GM10248 (cell line): ENCODE data around the gene NDUFS2.

Experiments used
- CTCF ChIA-PET: fragments of 300-600 bp; sonication (Branson Sonifier 250); formaldehyde crosslinking; extraction: SDS; loops from one replicate; lab custom pipeline; 2021; ENCODE audit warnings: antibody characterized with exemption; lab: Yijun Ruan, JAX
- POLR2A ChIA-PET: fragments of 350-650 bp; sonication (Branson Sonifier 250); formaldehyde crosslinking; extraction: SDS; loops from one replicate; lab custom pipeline; 2020; ENCODE audit warnings: antibody characterized with exemption; lab: Yijun Ruan, JAX
- DNase-seq: peaks from one replicate; pipeline ENCODE4 v3.0.0; 2012; ENCODE audit errors: extremely low spot score
- TF ChIP-seq, protein P1 (sequence below): IDR thresholded peaks from 2 replicates; pipeline ENCODE4 v1.5.1; 2012; ENCODE audit warnings: mild to moderate bottlenecking, low read depth; ENCODE audit errors: extremely low read depth, missing control alignments, control extremely low read depth

The NDUFS2 gene

DNA sequence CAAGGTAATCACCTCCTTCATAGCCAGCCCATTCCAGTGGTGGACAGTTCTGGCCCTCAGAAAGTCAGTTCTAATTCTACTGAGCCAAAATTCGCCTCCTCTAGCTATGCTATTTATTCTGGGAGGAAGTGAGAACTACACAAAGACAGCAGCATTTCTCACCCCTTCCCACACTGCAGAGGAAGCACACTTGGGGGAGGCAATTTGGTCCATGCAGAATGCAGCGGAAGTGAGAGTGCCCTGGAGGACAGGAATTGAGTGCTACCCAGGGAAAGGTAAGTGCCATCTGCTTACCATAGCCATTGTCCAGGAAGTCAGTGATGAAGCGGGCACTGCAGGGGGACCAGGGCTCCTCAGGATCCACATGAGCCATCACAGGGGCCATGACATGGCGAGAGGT, 7.0 kb upstream of the NDUFS2 start:
- CTCF ChIA-PET, result interaction anchor here (1.2 to 6.2 kb wide), 7 partner anchors 9 to 186 kb away, joined by 3 to 65 read pairs (median 8); partner anchors contain the start of genes PPOX and TOMM40L

DNA sequence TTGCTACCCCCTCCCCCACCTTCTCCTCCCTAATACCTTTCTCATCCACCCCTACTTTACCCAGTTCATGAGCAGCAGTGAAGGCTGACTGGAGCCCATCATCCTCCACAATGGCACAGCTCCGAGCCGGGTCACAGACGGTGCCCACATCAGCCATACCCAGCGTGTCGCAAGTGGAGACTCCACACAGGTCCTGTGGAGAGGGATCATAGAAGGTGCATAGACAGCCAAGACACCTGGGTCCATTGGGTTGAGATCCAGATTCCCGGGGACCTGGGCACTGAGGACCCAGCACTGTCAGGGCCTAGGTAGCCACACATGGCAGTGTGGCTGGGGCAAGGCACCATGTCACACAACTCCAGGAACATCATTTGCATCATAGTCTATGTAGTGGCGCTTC, 6.1 kb upstream of the NDUFS2 start:
- DNase-seq, result no peak
- CTCF ChIA-PET, result interaction anchor here (3.9 to 6.2 kb wide), 2 partner anchors 15 to 186 kb away, joined by 15 to 65 read pairs; no protein-coding TSS in a partner anchor
- TF ChIP-seq, protein P1, sequence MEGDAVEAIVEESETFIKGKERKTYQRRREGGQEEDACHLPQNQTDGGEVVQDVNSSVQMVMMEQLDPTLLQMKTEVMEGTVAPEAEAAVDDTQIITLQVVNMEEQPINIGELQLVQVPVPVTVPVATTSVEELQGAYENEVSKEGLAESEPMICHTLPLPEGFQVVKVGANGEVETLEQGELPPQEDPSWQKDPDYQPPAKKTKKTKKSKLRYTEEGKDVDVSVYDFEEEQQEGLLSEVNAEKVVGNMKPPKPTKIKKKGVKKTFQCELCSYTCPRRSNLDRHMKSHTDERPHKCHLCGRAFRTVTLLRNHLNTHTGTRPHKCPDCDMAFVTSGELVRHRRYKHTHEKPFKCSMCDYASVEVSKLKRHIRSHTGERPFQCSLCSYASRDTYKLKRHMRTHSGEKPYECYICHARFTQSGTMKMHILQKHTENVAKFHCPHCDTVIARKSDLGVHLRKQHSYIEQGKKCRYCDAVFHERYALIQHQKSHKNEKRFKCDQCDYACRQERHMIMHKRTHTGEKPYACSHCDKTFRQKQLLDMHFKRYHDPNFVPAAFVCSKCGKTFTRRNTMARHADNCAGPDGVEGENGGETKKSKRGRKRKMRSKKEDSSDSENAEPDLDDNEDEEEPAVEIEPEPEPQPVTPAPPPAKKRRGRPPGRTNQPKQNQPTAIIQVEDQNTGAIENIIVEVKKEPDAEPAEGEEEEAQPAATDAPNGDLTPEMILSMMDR, result no peak
- POLR2A ChIA-PET, result no interaction called here

More for the DNA sequence above, 7.0 kb upstream of the NDUFS2 start:
- POLR2A ChIA-PET, result no interaction called here
- DNase-seq, result no peak
- TF ChIP-seq, protein P1, result no peak

DNA sequence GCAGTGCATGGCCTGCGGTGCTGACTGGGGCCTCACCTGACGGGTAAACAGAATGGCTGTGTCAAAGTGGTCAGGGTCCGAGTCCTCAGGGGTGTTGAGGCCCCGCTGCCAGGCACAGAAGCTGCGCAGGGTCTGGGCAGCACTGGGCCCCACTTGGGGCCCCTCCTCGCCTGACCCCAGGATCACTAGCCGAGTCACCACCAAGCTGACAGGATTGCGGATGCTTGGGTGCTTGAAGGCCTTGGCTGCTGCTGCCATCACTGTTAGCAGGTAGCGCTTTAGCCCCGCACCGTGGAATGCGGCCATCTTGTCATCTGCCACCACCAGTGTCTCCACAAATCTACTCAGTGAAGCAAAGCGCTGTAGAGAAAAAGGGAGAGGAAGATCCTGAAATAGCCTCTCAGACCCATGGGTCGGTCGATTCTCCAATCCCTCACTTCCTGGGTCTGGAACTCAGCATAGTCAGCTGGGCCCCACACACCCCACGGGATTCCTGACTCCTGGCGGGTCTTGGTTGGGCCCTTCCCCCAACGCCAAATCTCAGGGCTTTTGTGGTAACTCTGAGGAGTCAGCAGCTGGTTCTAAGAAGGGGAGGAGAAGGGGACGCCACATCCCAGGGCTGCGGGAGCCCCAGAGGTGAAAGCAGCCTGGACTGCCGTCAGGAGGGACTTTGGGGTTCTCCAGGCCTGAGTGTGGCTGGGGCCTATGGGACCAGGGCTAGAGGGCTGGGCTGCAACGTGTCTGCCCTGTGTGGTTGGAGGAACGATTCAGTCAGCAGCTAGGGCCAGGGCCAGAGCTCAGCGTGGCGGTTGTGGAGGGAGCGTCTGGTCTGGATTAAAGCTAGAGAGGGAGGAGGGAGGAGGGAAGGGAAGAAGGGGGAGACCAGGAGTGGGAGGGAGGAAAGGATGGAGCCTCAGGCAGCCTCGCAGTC, 5.4 kb upstream of the NDUFS2 start:
- POLR2A ChIA-PET, result no interaction called here
- DNase-seq, result no peak
- CTCF ChIA-PET, result interaction anchor here (2.1 to 3.9 kb wide), 2 partner anchors 30 to 185 kb away, joined by 6 to 15 read pairs; no protein-coding TSS in a partner anchor
- TF ChIP-seq, protein P1, result no peak

DNA sequence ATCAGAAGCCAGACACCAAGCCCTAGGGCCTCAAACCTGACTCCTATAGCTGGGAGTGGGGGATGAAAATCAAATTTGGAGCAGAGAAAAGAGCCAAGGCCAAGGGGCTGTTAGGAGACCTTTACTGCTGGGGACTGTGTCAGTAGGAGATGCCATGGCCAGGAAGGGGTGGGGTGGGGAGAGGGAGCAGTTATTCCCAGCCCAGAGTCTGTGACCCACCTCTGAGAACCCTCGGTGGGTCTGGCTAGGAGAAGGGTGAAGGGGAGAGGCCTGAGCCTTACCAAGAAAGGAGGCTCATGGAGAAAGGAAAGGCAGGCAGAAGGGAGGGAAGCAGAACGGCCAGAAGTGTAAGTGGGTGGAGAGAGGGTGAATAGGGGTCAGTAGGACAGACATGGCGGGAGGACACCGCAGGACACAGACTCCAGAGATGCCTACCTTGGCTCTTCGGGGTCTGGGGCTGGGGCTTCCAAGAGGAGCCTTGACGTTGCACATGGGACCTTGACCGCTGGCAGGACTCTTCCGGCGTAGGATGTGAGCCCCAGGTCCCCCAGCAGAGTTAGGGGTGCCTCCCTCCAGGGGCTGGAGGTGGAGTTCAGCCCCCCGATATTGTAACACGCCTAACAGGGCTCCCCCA, 4.5 kb upstream of the NDUFS2 start:
- TF ChIP-seq, protein P1, result no peak
- POLR2A ChIA-PET, result interaction anchor here (0.5 kb wide), 1 partner anchor 19 kb away, joined by 3 read pairs; no protein-coding TSS in a partner anchor
- CTCF ChIA-PET, result interaction anchor here (2.1 to 3.9 kb wide), 2 partner anchors 29 to 184 kb away, joined by 6 to 15 read pairs; no protein-coding TSS in a partner anchor

DNA sequence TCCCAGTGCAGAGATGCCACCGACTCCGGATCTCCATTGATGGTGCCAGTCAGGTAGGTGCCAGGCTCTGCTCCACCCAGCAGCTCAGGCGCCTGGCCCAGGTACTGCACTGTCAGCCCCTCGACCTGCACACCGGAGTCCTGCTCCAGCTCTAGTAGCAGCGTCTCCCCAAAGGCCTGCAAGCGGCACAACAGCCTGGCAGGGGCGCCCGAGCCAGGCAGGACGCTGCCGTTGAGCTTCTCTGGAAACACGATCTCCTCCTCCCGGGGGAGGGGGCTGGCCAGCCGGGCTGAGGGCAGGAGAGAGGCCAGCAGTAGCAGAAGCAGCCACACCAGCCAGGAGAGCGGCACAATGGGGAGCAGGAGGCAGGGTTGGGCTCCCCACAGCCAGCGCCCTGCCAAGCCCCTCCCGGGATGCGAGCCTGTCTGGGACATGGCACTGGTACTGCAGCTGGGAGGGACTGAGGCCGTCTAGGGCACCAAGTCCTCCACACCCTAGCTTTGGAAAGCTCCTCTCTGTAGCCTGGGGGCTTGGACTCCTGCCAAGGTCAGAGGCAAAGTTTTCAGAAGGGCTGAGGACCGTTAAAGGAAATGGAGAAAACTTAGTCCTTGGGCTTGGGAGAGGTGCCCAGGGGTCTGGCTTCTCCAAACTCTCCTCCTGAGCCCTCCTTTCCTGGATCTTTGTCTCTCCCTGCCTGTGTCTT, 3.8 kb upstream of the NDUFS2 start:
- no peak for DNase-seq
- TF ChIP-seq, protein P1, result no peak
- CTCF ChIA-PET, result interaction anchor here (0.7 to 3.9 kb wide), 3 partner anchors 12 to 184 kb away, joined by 3 to 15 read pairs (median 6); no protein-coding TSS in a partner anchor
- POLR2A ChIA-PET, result interaction anchor here (0.5 kb wide), 1 partner anchor 19 kb away, joined by 3 read pairs; no protein-coding TSS in a partner anchor

More for the DNA sequence above, 4.5 kb upstream of the NDUFS2 start:
- no peak for DNase-seq
